ENCODE measurements around the gene HIRIP3.
"Not testable (repeated sequence)": the region's sequence is repeated elsewhere in the genome, so short reads cannot be mapped to it uniquely, and the experiment has no call there.

Gene HIRIP3

DNA sequence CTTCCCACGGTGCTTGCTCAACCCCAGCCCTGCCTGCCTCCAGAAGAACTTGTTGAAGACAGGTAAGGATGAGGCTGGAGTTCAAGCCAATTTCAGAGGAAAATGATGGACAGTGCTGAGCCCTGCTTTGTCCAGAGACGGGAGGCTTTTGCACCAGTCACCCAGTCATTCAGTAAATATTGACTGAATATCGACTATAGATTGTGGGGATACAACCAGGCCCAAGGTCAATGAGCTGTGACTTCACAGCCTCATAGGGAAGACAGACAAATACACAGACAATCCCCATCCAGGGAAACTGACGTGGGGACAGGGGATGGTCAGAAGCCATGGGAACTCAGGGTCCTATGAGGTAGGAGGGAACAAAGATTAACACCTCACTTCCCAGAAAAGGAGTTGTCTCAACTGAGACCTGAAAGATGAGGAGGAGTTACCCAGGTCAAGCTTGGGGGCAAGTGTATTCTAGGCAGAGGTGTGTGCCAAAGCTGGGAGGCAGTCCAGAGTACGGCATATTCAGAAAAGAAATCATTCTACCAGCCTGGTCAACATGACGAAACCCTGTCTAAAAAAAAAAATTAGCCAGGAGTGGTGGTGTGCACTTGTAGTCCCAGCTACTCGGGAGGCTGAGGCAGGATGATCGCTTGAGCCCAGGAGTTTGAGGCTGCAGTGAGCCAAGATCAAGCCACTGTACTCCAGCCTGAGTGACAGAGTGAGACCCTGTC, 21.3 kb upstream of the HIRIP3 start:
- DNase-seq = no peak

DNA sequence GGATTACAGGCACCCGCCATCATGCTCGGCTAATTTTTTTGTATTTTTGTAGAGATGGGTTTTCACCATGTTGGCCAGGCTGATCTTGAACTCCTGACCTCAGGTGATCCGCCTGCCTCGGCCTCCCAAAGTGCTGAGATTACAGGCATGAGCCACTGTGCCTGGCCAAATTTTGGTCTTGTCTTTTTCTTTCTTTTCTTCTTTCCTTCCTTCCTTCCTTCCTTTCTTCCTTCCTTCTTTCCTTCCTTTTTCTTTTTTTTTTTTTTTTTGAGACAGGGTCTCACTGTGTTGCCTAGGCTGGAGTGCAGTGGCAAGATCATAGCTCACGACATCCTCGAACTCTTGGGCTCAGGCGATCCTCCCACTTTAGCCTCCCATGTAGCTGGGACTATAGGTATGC, 20.0 kb upstream of the HIRIP3 start:
- not testable (repeated sequence) for DNase-seq

DNA sequence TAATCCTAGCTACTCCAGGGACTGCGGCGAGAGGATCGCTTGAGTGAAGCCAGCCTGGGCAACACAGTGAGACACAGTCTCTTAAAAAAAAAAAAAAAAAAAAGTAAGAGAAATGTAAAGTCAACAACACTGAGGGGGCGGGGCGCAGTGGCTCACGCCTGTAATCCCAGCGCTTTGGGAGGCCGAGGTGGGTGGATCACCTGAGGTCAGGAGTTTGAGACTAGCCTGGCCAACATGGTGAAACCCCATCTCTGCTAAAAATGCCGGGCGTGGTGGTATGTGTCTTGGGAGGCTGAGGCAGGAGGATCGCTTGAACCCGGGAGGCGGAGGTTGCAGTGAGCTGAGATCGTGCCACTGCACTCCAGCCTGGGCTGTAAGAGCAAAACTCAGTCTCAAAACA, 17.2 kb upstream of the HIRIP3 start:
- not testable (repeated sequence) for DNase-seq

DNA sequence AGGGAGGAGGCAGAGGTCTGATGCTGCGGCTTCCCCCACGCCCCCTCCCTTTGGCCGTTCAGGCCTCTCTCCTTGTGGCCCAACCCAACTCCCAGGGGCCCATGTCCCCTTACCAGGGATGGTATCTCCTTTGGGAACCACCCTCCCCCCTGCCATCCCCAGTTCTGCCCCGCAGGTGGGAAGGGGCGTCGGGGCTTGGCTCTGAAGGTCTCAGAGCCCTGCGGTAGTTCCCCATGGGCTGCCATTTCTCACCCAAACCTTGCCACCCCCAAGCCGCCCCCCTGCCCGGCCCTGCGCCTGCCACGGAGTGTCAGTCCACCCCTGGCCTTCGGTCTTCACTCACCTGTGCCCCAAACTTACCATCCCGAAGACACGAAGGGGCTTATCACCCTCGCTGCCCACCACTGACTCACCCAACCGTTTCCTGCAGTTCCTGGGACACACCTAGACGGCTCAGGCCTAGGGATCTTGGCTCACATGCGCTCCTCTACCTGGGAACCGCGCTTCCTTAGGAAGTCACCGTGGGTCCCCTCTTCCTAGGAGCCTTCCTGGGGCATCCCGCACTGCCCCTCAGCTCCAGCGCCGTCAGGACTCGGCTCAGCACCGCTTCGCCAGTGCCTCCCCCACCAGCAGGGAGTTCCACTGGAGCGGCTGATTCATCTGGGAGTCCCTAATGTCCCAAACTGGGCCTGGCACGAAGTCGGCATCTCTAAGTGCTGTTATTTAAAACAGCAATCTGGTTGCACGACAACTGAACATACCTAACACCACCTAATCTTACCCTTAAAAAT, 16.5 kb upstream of the HIRIP3 start:
- no peak for DNase-seq

DNA sequence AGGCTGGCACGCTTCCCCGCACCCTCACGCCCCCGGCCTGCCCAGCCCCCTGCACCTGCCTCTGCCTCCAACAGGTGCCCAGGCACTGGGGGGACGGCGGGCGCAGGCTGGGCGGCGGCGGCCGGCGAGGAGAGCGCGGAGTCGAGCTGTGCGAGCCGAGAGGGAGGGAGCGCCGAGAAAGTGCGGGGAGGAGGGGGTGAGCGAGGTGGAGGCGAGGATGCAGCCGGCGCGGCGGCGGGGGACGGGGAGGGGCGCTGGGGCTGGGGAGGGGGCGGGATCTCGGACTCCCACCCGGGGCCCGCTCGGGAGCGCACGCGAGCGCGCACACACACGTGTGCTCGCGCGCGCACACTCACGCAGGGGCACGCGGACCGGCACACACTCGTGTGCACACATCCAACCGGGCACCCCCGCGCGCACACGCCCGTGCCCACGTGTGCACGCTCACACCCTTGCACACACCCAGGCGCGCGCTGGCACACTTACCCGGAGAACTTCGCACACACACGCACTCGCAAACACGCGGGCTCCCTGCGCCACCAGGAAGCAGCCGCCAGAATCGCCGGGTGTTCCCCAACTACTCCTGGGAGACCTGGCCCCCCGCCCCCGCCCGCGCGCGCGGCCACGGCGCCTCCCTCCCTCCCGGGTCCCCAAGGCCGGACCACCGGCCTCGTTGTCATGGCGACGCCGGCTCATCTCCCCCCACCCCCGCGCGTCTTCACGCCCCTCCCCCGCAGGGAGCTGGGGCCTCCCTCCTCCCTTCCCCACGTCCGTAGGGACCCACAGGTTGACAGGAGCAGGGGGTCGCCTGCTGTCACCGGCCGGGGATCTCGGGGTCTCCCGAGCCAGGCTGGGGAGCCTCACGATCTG, 15.7 kb upstream of the HIRIP3 start, which contains the start of gene DOC2A:
TSS of gene DOC2A (minus strand) at position 184 of the 870 bp plus-strand sequence. CDS start 805 bp downstream, outside the sequence.
- DNase-seq = no peak

DNA sequence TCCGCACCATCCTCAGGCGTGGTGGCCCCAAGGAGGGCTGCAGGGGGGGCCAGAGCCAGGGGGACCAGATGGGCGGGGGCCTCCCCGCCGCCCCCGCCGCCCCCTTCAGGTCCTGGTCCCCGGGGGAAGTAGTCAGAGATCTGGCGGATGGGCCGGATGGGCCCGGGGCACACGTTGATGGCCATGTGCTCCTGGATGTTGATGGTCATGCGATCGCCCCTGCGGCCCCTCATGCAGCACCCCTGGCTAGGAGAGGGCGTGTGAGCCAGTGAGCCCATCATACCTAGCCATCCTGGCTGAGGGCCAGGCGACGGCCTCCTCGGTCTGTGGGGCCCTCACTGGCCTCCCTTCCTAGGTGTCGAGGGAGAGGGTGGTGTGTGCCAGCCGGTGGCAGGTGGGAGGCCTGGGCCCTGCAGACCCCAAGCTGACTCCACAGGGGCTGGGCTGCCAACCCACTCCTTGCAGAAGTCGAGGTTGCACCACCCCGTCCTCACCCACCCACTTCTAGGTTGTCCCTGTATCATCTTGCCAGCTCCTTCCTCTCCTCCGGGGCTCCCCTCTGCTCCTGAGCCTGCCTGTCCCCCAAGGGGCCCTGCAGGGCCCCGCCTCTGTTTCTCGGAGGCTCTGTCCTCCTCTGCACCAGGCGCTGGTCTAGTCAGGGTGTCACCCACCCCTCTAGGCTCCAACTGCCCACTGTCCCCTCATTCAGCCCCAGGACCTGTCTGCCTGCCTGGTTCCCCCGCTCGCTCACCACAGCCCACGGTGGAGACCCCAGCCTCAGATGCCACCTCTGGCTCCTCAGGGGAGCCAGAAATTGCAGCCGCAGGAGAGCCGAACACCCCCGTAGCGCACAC, 14.8 kb upstream of the HIRIP3 start:
- DNase-seq = no peak

DNA sequence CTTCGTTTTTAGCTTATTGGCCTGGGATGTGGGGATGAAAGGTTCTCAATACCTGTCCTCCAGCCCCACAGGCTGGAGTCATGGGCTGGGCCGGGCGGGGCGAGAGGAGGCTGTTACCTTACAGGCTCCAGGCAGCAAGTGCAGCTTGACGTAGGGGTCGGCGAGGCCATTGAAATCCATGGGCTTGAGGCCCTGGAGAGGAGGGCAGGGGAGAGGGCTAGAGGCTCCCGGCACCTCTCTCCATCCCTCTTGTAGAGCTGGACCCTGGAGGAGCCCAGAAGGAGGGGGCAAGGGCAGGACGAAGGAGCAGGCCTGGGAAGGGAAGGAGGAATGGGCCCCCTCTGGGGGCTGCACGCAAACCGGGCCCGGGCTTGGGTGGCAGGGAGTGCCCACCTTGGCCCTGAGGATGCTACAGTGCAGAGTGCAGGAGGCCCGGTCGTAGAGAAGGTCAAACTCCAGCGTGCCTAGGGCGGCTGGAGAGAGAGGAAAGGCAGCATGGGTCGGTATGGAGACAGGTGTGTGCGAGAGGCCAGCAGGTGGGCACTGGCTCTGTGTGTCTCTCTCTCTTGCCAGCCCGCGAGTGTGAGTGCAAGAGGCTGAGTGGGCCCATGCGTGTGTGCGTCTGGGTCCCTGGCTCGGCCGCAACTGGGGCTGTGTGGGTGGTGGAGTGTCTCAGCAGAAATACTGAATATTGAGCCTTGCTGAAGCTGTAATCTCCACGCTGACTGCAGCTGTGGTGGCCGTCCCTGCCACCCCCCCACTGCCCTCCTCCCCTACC, 13.9 kb upstream of the HIRIP3 start:
- DNase-seq = no peak

DNA sequence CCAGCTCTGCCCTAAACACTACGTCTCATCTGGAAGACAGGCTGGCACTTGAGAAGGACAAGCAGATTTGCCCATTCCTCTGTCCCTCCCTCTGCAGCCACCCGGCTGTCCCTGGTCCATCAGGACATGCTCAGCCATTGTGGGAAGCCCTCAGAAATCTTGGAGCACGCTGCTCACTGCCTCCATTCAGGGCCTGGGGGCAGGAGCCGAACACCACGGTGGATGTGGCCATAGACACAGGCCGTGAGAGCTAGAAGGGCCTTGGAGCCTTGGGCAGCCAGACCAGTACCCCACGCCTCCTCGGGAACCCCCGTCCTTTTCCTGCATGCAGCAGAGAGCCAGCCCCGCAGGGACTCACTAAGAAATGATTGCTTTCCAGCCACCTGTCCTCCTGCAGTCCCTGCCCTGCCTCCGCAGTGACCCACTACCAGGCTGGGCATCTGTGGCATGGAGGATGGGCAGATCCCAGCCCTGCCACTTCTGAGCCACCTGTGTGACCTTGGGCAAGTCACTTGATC, 12.0 kb upstream of the HIRIP3 start:
- no peak for DNase-seq

DNA sequence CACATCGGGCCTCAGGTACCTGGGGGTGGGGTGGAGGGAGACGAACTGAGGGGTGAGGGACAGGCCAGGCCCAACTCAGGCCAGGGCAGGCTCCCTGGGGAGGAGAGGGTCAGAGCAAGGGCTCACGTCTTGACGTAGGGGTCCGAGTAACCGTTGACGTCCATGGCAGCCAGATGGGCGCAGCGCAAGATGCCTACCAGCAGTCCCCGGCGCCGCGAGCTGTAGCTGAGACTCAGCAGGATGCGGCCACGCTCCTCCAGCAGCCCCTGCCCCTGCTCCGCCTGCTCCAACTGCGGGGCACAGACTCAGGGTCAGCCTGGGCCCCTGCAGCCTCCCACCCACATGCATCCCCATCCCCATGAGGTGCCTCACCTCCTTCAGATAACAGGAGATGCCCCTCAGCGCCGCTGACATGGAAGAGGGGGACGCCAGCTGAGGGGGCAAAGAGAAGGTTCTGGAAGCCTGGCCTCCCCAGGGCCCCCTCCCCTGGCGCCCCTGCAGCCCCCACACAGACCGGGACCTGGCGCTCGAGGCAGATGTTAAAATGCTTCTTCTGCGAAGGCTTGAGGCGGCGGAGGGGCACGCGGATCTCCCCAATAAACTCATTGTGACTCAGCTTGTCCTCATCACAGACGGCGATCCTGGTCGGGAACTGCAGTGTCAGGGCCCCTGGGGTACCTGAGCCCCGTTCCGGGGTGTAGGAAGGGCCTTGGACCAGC, 11.4 kb upstream of the HIRIP3 start:
- no peak for DNase-seq

DNA sequence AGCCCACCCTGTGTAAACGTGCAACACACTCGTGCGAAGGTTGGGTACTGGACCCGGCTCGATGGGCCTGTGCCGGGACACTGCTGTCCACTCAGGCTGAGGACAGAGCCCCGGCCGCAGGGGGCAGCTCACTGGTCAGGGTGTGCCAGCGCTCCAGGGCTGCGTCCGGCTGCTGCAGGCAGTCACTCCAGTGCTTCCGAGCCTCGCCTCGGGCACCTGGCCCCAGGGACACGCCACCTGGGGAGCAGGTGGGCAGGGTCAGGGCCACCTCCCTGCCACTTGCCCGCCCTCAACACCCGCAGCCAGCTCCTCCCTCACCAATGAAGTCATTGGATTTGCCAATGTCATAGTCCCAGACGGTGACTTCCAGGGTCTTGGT, 10.7 kb upstream of the HIRIP3 start:
- no peak for DNase-seq

DNA sequence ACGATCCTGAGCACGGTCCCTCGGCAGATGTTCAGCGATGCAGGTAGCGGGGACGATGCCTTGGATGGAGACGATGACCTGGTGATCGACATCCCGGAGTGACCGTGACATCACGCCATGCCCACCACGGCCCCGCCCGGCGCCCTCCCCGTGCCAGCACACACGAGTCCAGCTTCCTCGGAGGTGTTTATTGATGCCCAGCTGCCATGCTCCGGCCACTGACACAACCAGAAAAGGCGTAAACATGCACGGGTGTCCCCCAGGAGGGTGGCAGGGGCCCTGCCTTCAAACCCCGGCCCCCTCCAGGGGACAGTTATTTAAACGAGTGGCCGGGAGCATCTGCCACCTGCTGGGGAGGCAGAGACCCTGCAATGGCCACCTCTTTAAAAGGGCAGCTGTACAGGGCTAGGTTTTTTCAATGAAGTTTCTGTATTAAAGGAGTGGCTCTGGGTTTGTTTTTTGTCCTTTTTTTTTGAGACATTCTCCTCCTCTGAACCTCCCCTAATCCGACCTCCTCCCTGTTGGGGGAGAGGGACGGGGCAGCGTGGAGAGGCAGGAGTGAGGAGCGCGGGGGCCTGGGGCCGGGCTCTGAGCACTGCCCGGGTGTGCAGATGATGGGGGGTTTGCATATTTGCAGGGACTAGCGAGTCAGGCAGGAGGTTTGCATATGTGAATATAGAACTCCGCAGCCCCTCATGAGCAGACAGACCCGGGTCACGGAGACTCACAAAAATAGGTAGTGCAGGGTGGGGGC, 10.1 kb upstream of the HIRIP3 start:
- DNase-seq = peak; percentile 41

DNA sequence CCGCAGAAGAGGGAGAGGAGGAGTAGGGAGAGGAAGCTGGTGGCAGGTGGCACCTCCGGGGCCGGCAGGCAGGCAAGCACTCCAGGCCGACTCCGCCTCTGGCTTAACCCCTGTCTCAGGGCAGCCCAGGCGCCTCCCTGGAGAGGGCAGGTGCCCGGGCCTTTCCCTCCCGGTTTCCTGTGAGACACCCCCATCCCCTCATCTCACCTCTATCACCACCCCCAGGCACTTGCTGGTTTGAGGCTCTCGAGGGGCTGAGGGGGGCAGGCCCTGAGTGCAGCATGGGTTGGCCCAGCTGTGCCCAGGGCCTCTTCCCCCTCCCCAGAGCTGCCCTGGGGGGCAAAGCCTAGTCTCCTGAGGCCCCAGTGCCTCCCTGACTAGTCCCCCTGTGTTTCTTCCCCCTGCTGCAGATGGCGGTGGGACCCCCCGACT, 9.4 kb upstream of the HIRIP3 start:
- no peak for DNase-seq

DNA sequence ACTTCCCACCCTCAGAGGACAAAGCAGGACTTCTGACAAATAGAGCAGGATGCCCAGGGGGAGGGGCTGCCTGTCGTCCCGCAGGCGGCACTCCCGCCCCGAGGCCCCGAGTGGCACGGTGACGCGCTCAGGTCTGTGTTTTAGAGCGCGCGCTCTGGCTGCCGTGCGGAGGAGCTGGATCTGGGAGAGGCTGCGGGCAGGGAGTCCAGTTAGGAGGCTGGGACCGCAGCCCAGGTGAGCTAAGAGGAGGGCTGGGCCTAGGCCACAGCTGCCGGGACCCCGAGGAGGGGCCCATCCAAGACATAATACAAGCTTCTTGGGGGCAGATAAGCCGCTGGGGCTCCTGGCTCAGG, 9.0 kb upstream of the HIRIP3 start:
- no peak for DNase-seq

DNA sequence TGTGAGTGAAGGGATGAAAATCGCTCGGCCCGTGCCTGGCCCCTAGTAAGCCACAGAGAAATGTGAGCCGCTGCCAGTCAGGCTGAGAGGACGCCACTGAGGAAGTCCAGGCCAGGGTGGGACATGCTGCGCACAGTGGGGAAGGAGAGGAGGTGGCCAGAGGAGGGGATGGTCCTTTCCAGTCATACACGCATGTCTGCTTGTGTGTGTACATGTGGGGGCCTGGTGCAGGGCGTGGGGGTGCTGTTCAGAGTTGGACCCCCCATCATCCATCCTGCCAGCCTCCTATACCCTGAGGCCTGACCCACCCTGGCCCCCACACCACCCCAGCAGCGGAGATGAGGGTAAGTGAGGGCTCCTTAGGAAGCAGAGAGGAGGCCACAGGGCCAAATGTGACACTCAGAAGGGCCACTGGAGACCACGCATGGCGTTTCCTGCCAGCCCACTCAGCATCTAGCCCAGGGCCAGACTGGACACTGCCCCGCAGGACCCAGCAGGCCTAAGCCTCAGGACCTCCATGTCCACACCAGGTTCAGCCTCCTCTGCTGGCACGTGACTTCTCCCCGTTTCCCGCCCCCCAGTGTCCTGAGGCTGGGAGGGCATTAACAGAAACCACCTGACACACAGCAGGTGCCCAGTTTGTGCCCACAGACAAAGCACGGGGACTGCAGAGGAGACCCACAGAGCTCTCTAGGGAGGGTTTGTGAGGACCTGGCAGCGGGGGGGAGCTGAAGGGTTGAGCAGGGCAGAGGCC, 8.4 kb upstream of the HIRIP3 start:
- DNase-seq = no peak

DNA sequence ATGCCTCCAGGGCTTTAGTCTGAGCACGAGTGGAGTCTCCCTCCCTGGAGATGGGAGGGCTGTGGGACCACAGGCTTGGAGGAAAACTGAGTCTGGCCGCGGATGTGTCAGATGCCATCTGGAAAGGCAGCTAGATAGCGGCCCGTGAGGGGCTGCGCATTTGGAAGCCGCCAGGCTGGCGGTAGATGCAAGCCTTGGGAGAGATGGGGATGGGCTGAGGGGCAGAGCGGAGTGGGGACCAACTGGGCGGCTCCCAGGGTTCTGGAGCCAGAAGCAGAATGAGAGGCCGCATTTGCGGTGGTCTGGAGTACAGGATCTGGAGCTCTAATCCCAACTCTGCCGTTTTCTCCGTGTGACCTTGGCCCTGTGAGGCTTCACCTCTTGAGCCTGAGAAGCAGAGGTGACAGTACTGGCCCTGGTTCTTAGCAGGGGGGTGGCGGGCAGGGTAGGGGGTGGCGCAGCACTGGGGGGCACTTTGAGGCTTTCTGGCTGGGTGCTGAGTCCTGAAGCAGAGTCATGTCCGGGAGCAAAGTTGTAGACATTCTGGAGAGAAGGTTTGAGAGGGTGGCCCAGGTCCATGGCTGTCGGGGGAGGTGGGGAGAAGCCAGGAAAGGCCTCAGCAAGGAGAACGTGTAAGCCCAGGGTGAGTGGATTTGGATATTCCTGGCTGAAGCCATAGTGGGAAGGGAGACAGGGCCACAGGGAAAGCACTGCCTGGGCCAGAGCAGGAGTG, 7.4 kb upstream of the HIRIP3 start:
- DNase-seq = no peak

DNA sequence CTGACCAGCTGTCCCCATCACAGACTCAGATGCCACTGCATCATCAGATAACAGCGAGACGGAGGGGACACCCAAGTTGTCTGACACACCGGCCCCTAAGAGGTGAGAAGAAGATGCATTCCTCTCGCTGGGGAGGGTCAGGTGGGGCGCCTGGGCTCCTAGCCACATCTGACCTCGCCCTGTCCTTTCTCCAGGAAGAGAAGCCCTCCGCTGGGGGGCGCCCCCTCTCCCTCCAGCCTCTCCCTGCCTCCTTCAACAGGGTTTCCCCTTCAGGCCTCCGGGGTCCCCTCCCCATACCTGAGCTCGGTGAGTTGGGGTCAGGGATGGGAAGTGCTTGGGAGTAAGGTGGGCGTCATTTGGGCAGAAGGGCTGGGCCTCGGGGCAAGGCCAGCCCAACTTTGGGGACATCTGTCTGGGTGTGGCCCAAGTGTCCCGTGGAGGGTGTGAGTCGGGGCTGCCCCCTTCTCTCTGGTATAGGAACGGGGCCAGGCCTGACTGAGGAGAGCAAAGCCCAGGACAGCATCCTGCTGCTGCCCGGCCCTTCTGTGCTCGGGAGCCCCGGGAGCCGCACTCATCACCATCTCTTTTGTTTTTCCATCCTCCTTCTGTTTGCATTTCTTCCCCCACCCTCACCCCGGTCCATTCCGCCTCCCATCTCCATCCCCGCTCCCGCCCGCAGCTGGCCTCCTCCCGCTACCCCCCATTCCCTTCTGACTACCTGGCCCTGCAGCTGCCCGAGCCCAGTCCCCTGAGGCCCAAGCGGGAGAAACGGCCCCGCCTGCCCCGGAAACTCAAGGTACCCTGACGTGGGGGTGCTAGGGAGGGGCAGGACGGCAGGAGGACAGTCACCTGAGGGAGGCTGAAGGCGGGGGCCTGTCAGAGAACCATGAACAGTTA, 5.6 kb upstream of the HIRIP3 start:
- DNase-seq = no peak

DNA sequence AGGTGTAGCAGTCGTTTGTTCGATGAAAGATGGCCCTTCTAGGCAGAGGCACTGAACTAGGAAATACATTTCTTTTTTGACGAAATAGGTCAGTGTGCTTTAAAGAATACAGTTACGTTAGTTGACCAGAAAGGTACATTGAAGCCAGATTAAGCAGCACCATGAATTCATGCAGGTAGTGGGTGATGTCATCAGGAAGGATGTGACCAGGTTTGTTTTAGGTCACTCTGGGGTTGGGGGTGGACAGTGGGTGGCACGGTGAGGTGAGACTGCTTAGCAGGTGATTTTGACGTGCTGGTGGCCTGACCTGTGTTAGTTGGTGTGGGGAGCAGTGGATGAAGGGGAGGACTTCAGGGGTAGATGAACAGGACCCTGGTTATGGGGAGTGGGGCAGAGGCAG, 4.2 kb upstream of the HIRIP3 start:
- no peak for DNase-seq
